Thyroid gland (tissue), 4 donors: ENCODE measurements around the gene SIRPB2.

Experiments
- CTCF ChIP-seq, 6 experiments: fragments of 200-600 bp in 3 of 6; fragments of 450-650 bp in 3 of 6; sonication (generic) in 3 of 6; IDR thresholded peaks; one replicate each; pipeline ENCODE4 v1.5.1; 2016 to 2019; ENCODE audit warnings: antibody characterized with exemption in 6 of 6, mild to moderate bottlenecking in 2 of 6, inconsistent platforms in 1 of 6, moderate library complexity in 1 of 6
- POLR2A ChIP-seq, 2 donors: fragments of 450-650 bp; IDR thresholded peaks; one replicate each; pipeline ENCODE4 v1.6.1; 2017; ENCODE audit warnings: antibody characterized with exemption in 2 of 2, mild to moderate bottlenecking in 2 of 2, moderate library complexity in 1 of 2

- no peak for TF ChIP-seq CTCF (IDR thresholded peaks at IDR 0.05)
- TF ChIP-seq POLR2A (IDR thresholded peaks at IDR 0.05), result no peak
Measured at GRCh38 chr20:1474325-1474724, 16.9 kb downstream of the SIRPB2 start.
